HFFc6 (cell line): ENCODE data around the gene LARP1. TPM values are rescaled to one million over a fixed set of nuclear protein-coding genes. Genes with fewer than 3 reads are reported as not detected.

Source experiments
- DNase-seq: peaks from one replicate; pipeline ENCODE4 v3.0.0-alpha.2; 2018
- H3K27ac Mint-ChIP-seq: 2 replicates; pipeline ENCODE4 v1.8.0; 2020; ENCODE audit warnings: mild to moderate bottlenecking, mixed read lengths
- H3K27me3 Mint-ChIP-seq: 2 replicates; pipeline ENCODE4 v1.8.0; 2021; ENCODE audit warnings: mild to moderate bottlenecking, moderate library complexity, mixed read lengths; ENCODE audit not compliant: insufficient read depth
- H3K36me3 Mint-ChIP-seq: 2 replicates; pipeline ENCODE4 v1.8.0; 2021; ENCODE audit warnings: low read depth, mixed read lengths
- H3K4me1 Mint-ChIP-seq: 2 replicates; pipeline ENCODE4 v1.8.0; 2020; ENCODE audit warnings: low read depth, mixed read lengths
- H3K4me3 Mint-ChIP-seq: 2 replicates; pipeline ENCODE4 v1.8.0; 2020; ENCODE audit warnings: mild to moderate bottlenecking, moderate library complexity, mixed read lengths
- H3K9me3 Mint-ChIP-seq: 2 replicates; pipeline ENCODE4 v1.8.0; 2020; ENCODE audit warnings: mild to moderate bottlenecking, mixed read lengths
- total RNA-seq, 6 experiments: library from RNA; stranded (reverse); fragmentation: NEBNext Ultra II Directional; extraction: Animal tissue kit (Norgen Biotek cat#: 25700); gene quantifications; 2 replicates in 1 of 6; 3 replicates in 5 of 6; pipeline ENCODE4 v1.2.3, GENCODE V29; 2021
- TF ChIP-seq, protein P1 (sequence below): fragments of 200-600 bp; sonication (generic); IDR thresholded peaks from 2 replicates; pipeline ENCODE4 v1.5.0; 2021; ENCODE audit warnings: antibody characterized with exemption, mild to moderate bottlenecking

The LARP1 gene
- total RNA-seq, 6 experiments from 2014 or later, result 204 to 228 (median 208) TPM

DNA sequence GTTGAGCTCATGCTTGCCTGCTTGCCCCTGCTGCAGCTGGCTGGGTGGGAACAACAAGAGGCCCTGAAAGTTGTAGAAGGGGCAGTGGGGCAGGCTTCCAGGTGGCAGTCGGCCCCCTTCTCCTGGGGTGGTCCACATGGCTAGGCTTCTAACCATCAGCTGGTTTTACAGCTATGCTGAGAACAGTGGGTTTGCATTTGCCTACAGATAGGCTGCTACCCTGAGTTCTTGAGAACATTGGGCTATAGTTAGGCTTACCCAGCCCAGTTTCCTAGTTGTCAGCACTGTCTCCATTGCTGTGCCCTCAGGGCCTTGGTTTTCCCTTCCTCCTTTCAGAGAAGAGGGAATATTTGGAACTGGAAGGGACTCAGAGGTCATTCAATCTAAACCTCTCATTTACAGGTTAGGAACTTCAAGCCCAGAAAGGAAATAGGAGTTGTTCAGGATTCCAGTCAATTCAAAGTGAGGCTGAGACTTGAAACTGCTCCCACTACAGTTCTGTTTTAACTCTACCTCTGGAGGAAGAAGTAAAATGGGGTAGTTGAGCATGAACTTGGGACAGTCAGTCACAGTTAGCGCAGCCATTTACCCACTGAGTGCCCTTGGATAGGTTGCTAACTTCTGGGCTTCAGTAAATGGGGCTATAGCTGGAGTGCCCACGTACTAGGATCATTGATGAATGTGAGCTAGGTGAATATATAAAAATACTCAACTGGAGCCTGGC, 11.5 kb downstream of the LARP1 start:
- no peak for DNase-seq
- Mint-ChIP-seq H3K27ac (peak overlapping the region; percentile 49; the same call in 1 of the 2 replicates), H3K27me3 (no peaks in the 10 kb centered on the region; the same call in 1 of the 2 replicates), H3K9me3 (no peaks in the 10 kb centered on the region), H3K4me3 (no peak overlapping the region), H3K4me1 (peaks cover 70% of the 10 kb centered on the region), H3K36me3 (peaks cover 6% of the 10 kb centered on the region)
- TF ChIP-seq, protein P1, sequence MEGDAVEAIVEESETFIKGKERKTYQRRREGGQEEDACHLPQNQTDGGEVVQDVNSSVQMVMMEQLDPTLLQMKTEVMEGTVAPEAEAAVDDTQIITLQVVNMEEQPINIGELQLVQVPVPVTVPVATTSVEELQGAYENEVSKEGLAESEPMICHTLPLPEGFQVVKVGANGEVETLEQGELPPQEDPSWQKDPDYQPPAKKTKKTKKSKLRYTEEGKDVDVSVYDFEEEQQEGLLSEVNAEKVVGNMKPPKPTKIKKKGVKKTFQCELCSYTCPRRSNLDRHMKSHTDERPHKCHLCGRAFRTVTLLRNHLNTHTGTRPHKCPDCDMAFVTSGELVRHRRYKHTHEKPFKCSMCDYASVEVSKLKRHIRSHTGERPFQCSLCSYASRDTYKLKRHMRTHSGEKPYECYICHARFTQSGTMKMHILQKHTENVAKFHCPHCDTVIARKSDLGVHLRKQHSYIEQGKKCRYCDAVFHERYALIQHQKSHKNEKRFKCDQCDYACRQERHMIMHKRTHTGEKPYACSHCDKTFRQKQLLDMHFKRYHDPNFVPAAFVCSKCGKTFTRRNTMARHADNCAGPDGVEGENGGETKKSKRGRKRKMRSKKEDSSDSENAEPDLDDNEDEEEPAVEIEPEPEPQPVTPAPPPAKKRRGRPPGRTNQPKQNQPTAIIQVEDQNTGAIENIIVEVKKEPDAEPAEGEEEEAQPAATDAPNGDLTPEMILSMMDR, result no peak

DNA sequence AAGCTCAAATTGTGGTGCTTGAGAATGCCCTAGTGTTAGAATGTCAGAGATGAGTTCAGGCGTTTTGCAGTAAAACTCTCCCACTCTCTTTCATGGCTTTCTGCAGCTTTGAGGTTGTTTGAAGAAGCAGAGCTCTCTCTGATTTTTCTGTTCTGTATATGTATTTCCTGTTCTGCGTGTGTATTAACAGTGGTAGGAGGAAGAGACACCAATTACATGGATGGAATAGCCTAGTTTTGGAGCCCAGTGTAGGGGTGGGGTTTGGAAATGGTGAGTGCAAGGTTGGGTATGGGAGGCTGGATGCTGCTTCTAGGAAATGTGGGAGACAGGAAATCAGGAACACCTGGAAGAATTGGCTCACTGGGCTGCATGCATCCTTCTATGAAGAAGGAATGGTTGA, 12.4 kb downstream of the LARP1 start:
- TF ChIP-seq, protein P1, result no peak
- DNase-seq, result no peak
- H3K36me3 Mint-ChIP-seq, result peaks cover 6% of the 10 kb centered on the region
- peak overlapping the region; percentile 4 for H3K27ac Mint-ChIP-seq
- H3K4me3 Mint-ChIP-seq, result no peak overlapping the region
- H3K27me3 Mint-ChIP-seq, result no peaks in the 10 kb centered on the region; the same call in 1 of the 2 replicates
- peaks cover 69% of the 10 kb centered on the region for H3K4me1 Mint-ChIP-seq
- H3K9me3 Mint-ChIP-seq, result no peaks in the 10 kb centered on the region

DNA sequence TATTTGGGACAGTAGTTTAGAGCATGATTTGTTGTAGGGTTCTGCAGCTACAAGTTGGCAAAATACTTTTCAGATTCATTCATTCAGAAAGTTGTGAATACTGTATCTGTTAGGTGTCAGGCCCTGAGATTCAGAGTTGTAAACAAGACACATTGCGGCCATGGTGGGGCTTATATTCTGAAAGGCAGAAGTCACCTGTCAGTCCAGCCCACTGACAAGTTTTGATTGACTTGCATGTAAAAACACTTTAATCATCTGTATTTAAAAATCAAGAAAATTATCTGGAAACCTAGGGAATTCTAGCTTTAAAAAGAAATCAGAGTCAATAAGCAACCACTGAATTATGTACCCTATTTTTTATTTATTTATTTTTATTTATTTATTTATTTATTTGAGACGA, 13.0 kb downstream of the LARP1 start:
- Mint-ChIP-seq H3K4me1 (peaks cover 73% of the 10 kb centered on the region), H3K27ac (no peak overlapping the region), H3K27me3 (no peaks in the 10 kb centered on the region; the same call in 1 of the 2 replicates), H3K36me3 (peaks cover 6% of the 10 kb centered on the region), H3K4me3 (no peak overlapping the region), H3K9me3 (no peaks in the 10 kb centered on the region)
- TF ChIP-seq, protein P1, result no peak
- no peak for DNase-seq

DNA sequence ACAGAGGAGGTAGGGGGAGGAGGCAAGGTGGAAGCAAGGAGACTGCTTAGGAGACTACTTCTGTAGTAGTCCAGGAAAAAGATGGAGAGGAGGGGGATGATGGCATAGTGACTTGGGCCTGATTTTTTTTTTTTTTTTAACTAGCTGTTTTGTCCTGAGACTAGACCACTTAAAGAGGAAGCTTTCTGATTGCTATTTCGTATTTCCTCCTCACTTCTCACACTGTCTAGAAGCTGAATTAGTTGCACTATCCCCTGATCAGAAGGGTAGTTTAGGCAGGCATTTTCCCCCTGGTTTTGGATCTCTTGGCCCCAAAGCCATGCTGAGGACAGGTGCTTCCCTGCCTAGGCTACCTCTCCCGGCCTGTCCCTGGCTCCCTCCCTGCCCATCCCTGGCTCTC, 14.9 kb downstream of the LARP1 start:
- peaks cover 82% of the 10 kb centered on the region for H3K4me1 Mint-ChIP-seq
- no peaks in the 10 kb centered on the region for H3K9me3 Mint-ChIP-seq
- no peak for DNase-seq
- TF ChIP-seq, protein P1, result no peak
- no peak overlapping the region for H3K4me3 Mint-ChIP-seq
- no peaks in the 10 kb centered on the region; the same call in 1 of the 2 replicates for H3K27me3 Mint-ChIP-seq
- peak overlapping the region; percentile 85 for H3K27ac Mint-ChIP-seq
- peaks cover 2% of the 10 kb centered on the region for H3K36me3 Mint-ChIP-seq

DNA sequence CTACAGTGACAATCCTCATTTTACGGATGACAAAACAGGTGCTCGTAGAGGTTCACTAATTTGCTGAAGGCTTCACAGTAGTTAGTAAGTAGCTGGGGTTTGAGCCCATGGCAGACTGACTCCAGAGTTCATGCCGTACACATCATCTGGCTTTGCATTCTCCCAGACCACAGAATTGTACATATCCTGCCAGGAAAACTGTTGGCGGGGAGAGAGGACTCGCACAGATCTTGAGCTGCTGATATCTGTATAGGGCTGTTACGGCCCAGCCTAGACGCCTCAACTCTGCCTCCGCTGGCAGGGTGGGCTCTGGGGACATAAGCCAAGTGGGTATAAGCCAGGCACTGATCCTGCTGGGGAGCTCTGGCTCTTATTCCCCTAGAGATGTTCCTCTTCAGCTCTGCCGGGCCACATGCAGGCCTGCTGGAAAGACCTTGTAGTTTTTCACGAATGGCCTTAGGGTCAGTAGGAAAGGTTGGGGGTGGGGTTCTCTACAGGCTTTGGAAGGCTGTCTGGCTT, 16.3 kb downstream of the LARP1 start:
- Mint-ChIP-seq H3K27me3 (peaks cover 2% of the 10 kb centered on the region; the same call in 1 of the 2 replicates), H3K4me1 (peaks cover 75% of the 10 kb centered on the region), H3K27ac (peak overlapping the region; percentile 85), H3K9me3 (no peaks in the 10 kb centered on the region), H3K36me3 (no peaks in the 10 kb centered on the region), H3K4me3 (peak overlapping the region; percentile 56)
- TF ChIP-seq, protein P1, result no peak
- DNase-seq, result peak; percentile 86
